ENCODE measurements around the gene DISP2.

Gene DISP2

DNA sequence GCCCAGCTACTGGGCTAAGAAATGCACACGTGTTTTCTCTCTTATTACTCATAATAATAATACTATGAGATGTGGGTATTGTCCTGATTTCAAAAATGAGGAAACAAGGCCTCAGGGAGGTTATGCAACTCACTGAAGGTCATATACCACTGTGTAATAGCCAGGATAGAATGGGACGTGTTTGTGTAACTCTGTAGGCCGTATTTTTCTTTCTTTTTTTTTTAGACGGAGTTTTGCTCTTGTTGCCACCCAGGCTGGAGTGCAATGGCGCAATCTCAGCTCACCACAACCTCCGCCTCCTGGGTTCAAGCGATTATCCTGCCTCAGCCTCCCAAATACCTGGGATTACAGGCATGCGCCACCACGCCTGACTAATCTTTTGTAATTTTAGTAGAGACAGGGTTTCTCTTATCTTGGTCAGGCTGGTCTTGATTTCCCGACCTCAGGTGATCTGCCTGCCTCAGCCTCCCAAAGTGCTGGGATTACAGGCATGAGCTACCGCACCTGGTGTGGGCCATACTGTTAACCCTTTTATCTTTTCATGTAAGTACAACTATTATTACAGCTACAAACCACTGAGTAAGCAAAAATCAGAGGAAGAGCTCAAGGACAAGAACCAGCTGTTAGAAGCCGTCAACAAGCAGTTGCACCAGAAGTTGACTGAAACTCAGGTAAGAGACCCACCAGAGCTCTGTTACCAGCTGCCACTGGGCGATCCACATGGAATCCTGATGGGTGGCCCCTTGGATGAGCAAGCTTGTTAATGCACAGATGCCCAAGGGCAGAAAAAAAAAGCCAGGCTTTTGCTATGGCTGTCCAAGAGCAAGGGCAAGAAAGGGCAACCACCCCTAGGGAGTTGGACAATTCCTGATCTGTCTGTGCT is 31.2 kb downstream of the DISP2 start:
- DNase-seq (ENCODE audit: low read depth) = no peak

- DNase-seq (ENCODE audit: low read depth) = no peak
Observed at GRCh38 chr15:40389824-40390595, 32.0 kb downstream of the DISP2 start.

- no peak for DNase-seq (ENCODE audit: low read depth)
Observed at GRCh38 chr15:40392986-40393948, 35.2 kb downstream of the DISP2 start.

- no peak for DNase-seq (ENCODE audit: low read depth)
Observed at GRCh38 chr15:40397688-40398412, 39.8 kb downstream of the DISP2 start.

DNA sequence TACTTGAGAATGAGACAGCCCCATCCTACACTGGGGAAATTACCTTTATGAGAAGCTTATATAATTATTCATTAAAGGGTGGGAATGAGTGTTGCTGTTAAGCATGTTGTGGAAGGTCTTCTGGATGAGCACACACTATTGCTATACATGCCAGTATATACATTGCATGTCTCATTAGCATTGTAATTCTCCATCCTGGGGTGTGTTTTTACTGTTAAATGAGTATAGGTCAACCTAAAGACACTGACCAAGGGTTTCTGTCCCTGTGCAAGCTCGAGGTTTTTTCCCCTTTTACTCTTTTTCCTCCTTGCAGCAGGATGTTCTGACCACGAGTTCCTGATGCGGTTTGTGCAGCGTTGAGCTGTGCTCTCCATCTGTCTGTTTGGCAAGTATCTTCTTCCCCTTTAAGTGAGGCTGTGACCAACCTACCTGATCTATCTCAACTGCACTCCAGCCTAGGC is 40.4 kb downstream of the DISP2 start:
- no peak for DNase-seq (ENCODE audit: low read depth)

- DNase-seq (ENCODE audit: low read depth) = no peak
Observed at GRCh38 chr15:40399370-40399769, 41.4 kb downstream of the DISP2 start.

GRCh38 chr15:40405501-40406381 is 47.7 kb downstream of the DISP2 start, which contains the start of gene IVD:
Gene IVD (plus strand): TSS chr15:40405795. CDS start chr15:40405828, 33 bp downstream.
- peak; percentile 83 for DNase-seq (ENCODE audit: low read depth)

GRCh38 chr15:40407330-40407990 is 49.4 kb downstream of the DISP2 start:
- no peak for DNase-seq (ENCODE audit: low read depth)

DNA sequence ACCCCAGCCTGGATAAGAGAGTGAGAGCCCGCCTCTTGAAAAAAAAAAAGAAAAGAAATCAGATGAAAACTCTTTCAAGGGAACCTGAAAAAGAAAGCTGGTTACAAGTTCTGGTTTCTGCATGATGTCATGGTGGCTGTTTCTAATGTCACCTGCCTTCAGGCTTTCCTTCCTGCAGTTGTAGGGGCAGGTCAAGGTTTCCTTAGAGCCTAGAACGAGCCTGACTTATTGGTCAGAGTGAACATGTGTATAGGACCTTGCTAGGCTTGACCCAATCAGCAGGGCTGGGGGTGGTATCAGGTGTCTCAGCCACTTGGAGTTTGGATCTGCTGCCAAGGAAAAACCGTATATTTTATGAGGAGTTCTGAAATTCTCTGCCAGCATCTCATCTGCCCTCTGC is 51.3 kb downstream of the DISP2 start:
- no peak for DNase-seq (ENCODE audit: low read depth)

GRCh38 chr15:40410476-40410875 is 52.5 kb downstream of the DISP2 start:
- DNase-seq (ENCODE audit: low read depth) = no peak

DNA sequence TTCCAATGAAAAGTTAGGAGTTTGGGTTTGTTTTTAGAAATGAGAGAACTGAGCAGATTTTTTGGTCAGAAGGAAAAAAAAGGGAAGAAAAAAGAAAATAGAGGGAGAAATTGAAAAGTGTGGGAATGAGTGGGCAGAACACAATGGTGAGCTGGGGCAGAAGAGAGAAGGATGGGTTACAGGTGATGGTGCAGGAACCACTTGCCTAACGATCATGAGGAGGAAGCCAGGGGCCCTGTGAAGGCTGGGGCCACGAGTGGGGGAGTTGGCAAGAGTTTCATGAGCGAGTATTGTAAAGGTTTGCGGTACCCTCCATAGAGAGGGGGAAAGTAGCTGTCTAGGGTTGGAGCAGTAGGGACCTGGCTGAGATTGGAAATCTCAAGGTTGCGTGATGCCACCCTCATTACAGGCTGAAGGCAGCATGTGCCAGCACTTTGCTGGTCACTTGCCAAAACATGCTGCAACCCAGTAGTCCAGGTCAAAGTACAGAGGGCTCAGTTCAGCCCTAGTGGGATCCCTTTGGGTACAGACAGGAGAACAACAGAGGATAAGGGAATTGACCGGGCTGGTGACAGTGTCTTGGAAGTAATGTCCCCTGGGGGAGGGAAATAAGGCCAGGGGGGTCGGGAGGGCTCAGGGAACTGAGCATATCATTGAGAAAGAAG is 54.2 kb downstream of the DISP2 start:
- DNase-seq (ENCODE audit: low read depth) = no peak

DNA sequence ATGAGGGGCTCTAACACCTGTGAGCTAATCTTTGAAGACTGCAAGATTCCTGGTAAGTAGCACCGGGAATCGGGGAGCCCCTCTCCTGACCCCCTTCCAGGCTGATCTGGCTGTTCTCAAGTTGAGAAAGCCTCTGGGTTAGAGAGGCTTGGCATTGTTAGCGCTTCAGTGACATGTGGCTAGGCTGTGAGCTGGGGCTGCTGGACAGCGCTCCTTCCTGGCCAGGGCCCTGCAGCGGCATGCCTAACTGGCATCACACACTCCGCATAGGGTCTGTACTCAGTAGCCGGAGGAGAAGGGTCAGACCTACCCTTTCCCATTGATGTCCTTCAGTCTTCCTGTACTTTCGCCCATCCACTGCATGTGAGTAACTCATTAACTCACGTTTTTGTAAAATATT is 55.0 kb downstream of the DISP2 start:
- no peak for DNase-seq (ENCODE audit: low read depth)

DNA sequence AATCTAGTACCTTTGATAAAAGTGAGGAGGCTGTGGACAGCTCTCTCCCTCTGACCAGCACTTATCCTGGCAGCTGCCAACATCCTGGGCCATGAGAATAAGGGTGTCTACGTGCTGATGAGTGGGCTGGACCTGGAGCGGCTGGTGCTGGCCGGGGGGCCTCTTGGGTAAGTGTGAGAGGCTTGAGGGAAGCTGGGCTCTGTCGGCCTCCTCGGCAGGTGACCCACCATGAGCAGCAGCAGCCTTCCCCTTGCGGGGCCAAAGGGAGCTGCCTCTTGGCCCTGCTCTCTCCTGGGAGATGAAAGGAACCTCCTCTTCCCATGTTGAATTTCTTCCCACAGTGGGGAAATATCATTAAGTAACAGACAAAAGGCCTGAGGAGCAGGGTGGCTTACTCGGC is 56.8 kb downstream of the DISP2 start:
- DNase-seq (ENCODE audit: low read depth) = no peak

DNA sequence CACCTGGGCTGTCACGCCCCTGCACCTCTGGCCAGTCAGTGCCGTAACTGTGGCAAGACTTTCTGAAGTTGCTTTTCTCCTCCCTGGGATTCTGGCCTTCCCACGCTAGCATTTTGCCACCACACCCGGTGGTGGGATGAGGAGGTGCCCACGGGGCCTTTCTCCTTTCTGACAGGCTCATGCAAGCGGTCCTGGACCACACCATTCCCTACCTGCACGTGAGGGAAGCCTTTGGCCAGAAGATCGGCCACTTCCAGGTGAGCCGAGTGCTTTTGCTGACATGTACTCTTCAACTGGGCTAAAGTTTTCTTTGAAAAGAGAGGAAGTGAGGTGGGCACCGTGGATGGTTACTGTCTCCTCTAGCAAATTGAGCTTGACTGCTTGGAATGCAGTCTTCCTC is 57.2 kb downstream of the DISP2 start:
- no peak for DNase-seq (ENCODE audit: low read depth)

DNA sequence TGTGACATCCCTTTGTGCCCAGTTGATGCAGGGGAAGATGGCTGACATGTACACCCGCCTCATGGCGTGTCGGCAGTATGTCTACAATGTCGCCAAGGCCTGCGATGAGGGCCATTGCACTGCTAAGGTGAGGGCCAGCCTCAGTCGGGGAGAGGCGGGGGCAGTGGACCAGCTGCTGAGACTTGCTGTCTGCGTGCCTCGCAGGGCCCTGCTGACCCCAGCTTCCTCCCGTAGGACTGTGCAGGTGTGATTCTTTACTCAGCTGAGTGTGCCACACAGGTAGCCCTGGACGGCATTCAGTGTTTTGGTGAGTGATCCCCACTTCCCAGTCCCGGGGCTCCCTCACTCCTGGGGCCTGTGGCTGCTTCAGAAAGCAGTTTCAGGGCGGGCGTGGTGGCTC is 58.0 kb downstream of the DISP2 start:
- no peak for DNase-seq (ENCODE audit: low read depth)

- DNase-seq (ENCODE audit: low read depth) = no peak
Observed at GRCh38 chr15:40418126-40418525, 60.1 kb downstream of the DISP2 start.

- DNase-seq (ENCODE audit: low read depth) = no peak
Observed at GRCh38 chr15:40420071-40420713, 62.2 kb downstream of the DISP2 start.

DNA sequence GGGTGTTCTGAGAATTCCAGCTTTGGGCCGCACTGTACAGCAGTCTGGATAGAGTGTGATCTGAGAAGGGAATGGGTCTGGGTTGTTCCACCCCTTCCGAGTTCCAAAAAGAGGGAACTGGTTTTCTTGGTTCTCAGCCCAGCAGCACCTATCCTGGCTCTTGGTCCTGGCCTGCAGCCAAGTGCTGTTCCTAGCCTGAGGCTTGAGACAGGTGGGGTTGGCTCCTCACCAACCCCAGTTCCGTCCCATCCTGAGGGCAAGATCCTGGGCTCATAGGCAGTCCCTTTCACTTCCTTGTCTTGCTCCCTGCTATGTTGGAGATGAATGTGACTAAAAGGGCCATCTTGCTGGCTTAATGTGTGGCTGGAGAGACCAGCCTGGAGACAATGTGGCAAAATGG is 62.8 kb downstream of the DISP2 start:
- DNase-seq (ENCODE audit: low read depth) = no peak
